Kidney (tissue), 14 donors: ENCODE data around the gene SLC12A5. TPM values are rescaled to one million over a fixed set of nuclear protein-coding genes. Genes with fewer than 3 reads are reported as not detected.

ENCODE experiments used
- DNase-seq, 5 donors: peaks; one replicate each; pipeline ENCODE4 v3.0.0-alpha.2; 2013 to 2020
- FAIRE-seq: peaks from 2 replicates; lab custom pipeline; 2012; peaks lifted over from hg19 to GRCh38; lab: Jason Lieb, UNC
- H3K27ac ChIP-seq, 2 donors: one replicate each; pipeline ENCODE4 v1.7.0; 2013; ENCODE audit warnings: low read depth in 2 of 2, low read length in 2 of 2, inconsistent platforms in 1 of 2
- H3K27me3 ChIP-seq: one replicate; pipeline ENCODE4 v1.7.1; 2013; ENCODE audit warnings: low read length, inconsistent platforms; ENCODE audit not compliant: control insufficient read depth, insufficient read depth
- H3K36me3 ChIP-seq, 3 donors: one replicate each; pipeline versions ENCODE4 v1.7.0 to v1.7.1; 2013; ENCODE audit warnings: low read length in 3 of 3, control low read depth in 1 of 3, inconsistent platforms in 1 of 3; ENCODE audit not compliant: insufficient read depth in 3 of 3, control insufficient read depth in 2 of 3
- H3K4me1 ChIP-seq, 3 donors: one replicate each; pipeline versions ENCODE4 v1.7.0 to v1.7.1; 2013; ENCODE audit warnings: low read length in 3 of 3, inconsistent platforms in 1 of 3, low read depth in 1 of 3; ENCODE audit not compliant: control insufficient read depth in 2 of 3, insufficient read depth in 2 of 3
- H3K4me3 ChIP-seq, 3 donors: one replicate each; pipeline versions ENCODE4 v1.7.0 to v1.8.1; 2013; ENCODE audit warnings: low read length in 3 of 3, control low read depth in 1 of 3, inconsistent platforms in 1 of 3
- H3K9ac ChIP-seq, 3 donors: one replicate each; pipeline versions ENCODE4 v1.7.0 to v1.7.1; 2013; ENCODE audit warnings: low read length in 3 of 3, control low read depth in 1 of 3, inconsistent platforms in 1 of 3
- H3K9me3 ChIP-seq, 3 donors: one replicate each; pipeline versions ENCODE4 v1.7.0 to v1.7.1; 2013; ENCODE audit warnings: low read length in 3 of 3, control low read depth in 1 of 3, inconsistent platforms in 1 of 3; ENCODE audit not compliant: control insufficient read depth in 2 of 3, insufficient read depth in 1 of 3
- intact Hi-C: fragments of 100-400 bp; cut with DNase I; formaldehyde crosslinking; loops from one replicate; pipeline ENCODE4 v1.11.1; 2022
- polyA plus RNA-seq: library from polyadenylated mRNA; stranded (reverse); fragments of 350-450 nt; fragmentation: Illumina TruSeq; extraction: RNeasy Lipid Tissue Mini Kit (QIAGEN cat#74804); gene quantifications from one replicate; pipeline ENCODE4 v1.2.3, GENCODE V29; 2014; ENCODE audit warnings: low read depth, low replicate concordance; ENCODE audit not compliant: insufficient read depth
- total RNA-seq: library from RNA; stranded (reverse); fragmentation: NEBNext Ultra II Directional; extraction: Animal tissue kit (Norgen Biotek cat#: 25700); gene quantifications from one replicate; pipeline ENCODE4 v1.2.1, GENCODE V29; 2021
- TF ChIP-seq, protein P1 (sequence below): IDR thresholded peaks from 3 replicates; pipeline ENCODE4 v1.5.1; 2012; ENCODE audit warnings: mild to moderate bottlenecking, moderate library complexity, borderline replicate concordance; ENCODE audit not compliant: insufficient read depth; ENCODE audit errors: extremely low read depth
- donor health status: control.
- donor health status: control.
- donor health status: control.
- donor health status: control.
- donor health status: control.
- donor health status: DM: yes; HTN: yes; CAD: no.
- donor health status: Normal renal cell carcinoma (clear cell type).

SLC12A5 gene
- total and polyA plus RNA-seq, 2 donors from 2014 or later = 2.0 to 2.5 TPM

DNA sequence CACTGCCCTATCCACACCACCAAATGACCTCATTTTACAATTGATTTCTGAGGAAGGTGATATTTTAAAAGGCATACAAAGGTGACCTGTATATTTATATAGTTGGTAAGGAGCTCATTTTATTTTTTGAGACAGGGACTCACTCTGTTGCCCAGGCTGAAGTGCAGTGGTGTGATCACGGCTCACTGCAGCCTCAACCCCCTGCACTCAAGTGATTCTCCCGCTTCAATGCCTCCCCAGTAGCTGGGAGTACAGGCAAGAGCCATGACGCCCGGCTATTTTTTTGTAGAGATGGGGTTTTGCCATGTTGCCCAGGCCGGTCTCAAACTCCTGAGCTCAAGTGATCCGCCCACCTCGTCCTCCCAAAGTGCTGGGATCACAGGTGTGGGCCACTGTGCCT is 47.8 kb downstream of the SLC12A5 start:
- no peak for DNase-seq
- FAIRE-seq = no peak
- Histone ChIP-seq H3K4me1 (no peaks in the 10 kb centered on the region), H3K27ac (no peak overlapping the region), H3K4me3 (no peak overlapping the region), H3K9me3 (no peaks in the 10 kb centered on the region), H3K36me3 (peaks cover 8 to 30% (median 28%) of the 10 kb centered on the region in 3 donors), H3K9ac (no peak overlapping the region), H3K27me3 (no peaks in the 10 kb centered on the region)
- intact Hi-C loops = no loop called here
- TF ChIP-seq, protein P1, sequence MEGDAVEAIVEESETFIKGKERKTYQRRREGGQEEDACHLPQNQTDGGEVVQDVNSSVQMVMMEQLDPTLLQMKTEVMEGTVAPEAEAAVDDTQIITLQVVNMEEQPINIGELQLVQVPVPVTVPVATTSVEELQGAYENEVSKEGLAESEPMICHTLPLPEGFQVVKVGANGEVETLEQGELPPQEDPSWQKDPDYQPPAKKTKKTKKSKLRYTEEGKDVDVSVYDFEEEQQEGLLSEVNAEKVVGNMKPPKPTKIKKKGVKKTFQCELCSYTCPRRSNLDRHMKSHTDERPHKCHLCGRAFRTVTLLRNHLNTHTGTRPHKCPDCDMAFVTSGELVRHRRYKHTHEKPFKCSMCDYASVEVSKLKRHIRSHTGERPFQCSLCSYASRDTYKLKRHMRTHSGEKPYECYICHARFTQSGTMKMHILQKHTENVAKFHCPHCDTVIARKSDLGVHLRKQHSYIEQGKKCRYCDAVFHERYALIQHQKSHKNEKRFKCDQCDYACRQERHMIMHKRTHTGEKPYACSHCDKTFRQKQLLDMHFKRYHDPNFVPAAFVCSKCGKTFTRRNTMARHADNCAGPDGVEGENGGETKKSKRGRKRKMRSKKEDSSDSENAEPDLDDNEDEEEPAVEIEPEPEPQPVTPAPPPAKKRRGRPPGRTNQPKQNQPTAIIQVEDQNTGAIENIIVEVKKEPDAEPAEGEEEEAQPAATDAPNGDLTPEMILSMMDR = no peak

DNA sequence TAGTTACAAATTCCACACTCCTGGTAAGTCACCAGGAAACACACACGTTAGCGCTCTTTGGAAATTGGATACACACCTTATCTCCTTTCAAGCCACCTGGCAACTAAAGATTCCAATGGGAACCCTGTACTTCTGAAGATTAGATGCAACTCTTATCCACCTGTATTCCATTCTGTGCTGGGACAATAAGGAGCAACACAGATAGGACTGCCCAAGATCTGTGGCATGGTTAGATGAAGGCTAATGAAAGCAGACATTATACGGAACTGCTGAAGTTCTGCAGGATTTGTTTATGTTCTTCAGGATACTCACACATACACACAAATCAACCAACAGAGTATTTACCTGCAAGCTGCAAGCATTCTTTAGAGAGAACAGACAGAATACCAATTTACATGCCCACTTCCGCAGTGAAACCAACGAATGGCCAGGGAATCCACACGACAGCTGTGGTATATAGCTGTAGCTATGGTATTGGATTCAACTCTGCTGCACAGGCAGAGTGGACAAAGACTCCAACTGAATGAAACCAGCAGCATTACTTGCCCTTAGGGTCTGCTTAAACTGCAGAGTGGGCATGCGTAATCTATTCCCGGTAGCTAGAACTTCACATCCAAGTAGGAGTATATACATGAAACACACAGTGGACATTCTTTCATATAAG is 48.8 kb downstream of the SLC12A5 start:
- no peak for FAIRE-seq
- Histone ChIP-seq H3K27me3 (no peaks in the 10 kb centered on the region), H3K4me3 (no peak overlapping the region), H3K36me3 (peaks cover 8 to 30% (median 28%) of the 10 kb centered on the region in 3 donors), H3K9me3 (no peaks in the 10 kb centered on the region), H3K27ac (no peak overlapping the region), H3K4me1 (no peaks in the 10 kb centered on the region), H3K9ac (no peak overlapping the region)
- DNase-seq = no peak
- intact Hi-C loops = no loop called here
- TF ChIP-seq, protein P1 = no peak

DNA sequence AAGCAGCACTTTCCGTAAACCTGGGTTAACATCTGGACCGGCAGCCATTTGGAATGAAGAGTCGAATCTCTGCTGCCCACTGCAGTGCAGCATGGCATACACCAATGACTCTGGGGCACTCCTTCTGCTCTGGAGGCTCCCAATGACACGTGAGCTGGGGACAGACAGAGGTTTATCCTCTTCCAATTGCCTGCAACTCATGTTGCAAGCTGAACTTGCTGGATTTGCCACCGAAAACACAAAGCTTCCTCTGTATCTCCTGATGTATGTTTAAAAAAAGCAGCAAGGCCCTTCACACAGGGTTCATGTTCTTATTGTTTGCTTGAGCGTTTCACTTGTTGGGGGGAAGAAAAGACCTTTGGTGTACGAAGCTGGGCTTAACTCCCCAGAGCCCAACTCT is 49.9 kb downstream of the SLC12A5 start:
- Histone ChIP-seq H3K27ac (no peak overlapping the region), H3K36me3 (peaks cover 8 to 30% (median 28%) of the 10 kb centered on the region in 3 donors), H3K9ac (no peak overlapping the region), H3K4me1 (no peaks in the 10 kb centered on the region), H3K4me3 (no peak overlapping the region), H3K9me3 (no peaks in the 10 kb centered on the region), H3K27me3 (no peaks in the 10 kb centered on the region)
- intact Hi-C loops = no loop called here
- DNase-seq = no peak
- FAIRE-seq = no peak
- TF ChIP-seq, protein P1 = no peak
